Lower lobe of right lung (tissue), 2 donors: Measurements from ENCODE around the gene TAAR5. TPM values are rescaled to one million over a fixed set of nuclear protein-coding genes. Genes with fewer than 3 reads are reported as not detected.
"Not testable (repeated sequence)": the region's sequence is repeated elsewhere in the genome, so short reads cannot be mapped to it uniquely, and the experiment has no call there.

ENCODE experiments used
- ATAC-seq, 2 donors: fragments of 200-7000 bp; cut with Tn5 transposase; one replicate each; pipeline ENCODE4 v1.9.1; 2020 to 2022; ENCODE audit warnings: mild to moderate bottlenecking in 2 of 2, moderate library complexity in 2 of 2
- DNase-seq: peaks from one replicate; pipeline ENCODE4 v3.0.0-alpha.2; 2020
- H3K27ac ChIP-seq: fragments of 200-600 bp; one replicate; pipeline ENCODE4 v1.8.0; 2022
- H3K27me3 ChIP-seq: fragments of 200-600 bp; one replicate; pipeline ENCODE4 v1.8.0; 2022; ENCODE audit warnings: low read depth
- H3K36me3 ChIP-seq: fragments of 200-600 bp; one replicate; pipeline ENCODE4 v1.8.0; 2022; ENCODE audit warnings: mild to moderate bottlenecking
- H3K4me1 ChIP-seq: fragments of 200-600 bp; one replicate; pipeline ENCODE4 v1.8.0; 2022
- H3K4me3 ChIP-seq: fragments of 200-600 bp; one replicate; pipeline ENCODE4 v1.8.0; 2022; ENCODE audit warnings: mild to moderate bottlenecking
- H3K9me3 ChIP-seq: fragments of 200-600 bp; one replicate; pipeline ENCODE4 v1.8.0; 2022
- intact Hi-C: fragments of 100-400 bp; cut with DNase I; formaldehyde crosslinking; loops from one replicate; pipeline ENCODE4 v1.11.0; 2022
- total RNA-seq: library from RNA; stranded (reverse); fragmentation: NEBNext Ultra II Directional; extraction: Animal tissue kit (Norgen Biotek cat#: 25700); gene quantifications from one replicate; pipeline ENCODE4 v1.2.1, GENCODE V29; 2021
- TF ChIP-seq, protein P1 (sequence below): fragments of 200-600 bp; IDR thresholded peaks from one replicate; pipeline ENCODE4 v1.8.0; 2022; ENCODE audit warnings: antibody characterized with exemption, mild to moderate bottlenecking
- donor health status: DM: no; HTN: yes; CAD: no; lungs with severe emphysema.

Gene TAAR5
- total RNA-seq, 1 donor from 2014 or later = not detected

DNA sequence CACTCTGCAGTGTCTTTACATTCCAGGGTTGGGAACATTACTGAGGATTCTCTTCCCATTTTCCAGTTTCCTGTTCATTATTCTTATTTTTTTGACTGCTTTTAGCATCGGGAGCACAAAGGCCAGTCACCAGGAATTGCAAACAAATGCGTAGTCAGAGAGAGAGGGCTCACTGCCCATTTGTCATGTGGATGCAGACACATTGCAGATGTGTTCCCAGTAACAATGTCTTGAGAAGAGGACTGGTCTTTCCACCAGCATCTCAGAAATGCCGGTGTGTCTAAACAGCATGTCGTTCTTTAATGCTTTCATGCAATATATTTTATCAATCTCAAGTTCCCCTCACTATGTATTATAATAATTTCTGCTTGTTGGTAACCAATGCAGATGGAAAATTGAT is 20.4 kb downstream of the TAAR5 start:
- no peak for ATAC-seq
- no peak overlapping the region for H3K27ac ChIP-seq
- intact Hi-C loops = no loop called here
- no peak overlapping the region for H3K4me3 ChIP-seq
- no peaks in the 10 kb centered on the region for H3K4me1 ChIP-seq
- TF ChIP-seq, protein P1, sequence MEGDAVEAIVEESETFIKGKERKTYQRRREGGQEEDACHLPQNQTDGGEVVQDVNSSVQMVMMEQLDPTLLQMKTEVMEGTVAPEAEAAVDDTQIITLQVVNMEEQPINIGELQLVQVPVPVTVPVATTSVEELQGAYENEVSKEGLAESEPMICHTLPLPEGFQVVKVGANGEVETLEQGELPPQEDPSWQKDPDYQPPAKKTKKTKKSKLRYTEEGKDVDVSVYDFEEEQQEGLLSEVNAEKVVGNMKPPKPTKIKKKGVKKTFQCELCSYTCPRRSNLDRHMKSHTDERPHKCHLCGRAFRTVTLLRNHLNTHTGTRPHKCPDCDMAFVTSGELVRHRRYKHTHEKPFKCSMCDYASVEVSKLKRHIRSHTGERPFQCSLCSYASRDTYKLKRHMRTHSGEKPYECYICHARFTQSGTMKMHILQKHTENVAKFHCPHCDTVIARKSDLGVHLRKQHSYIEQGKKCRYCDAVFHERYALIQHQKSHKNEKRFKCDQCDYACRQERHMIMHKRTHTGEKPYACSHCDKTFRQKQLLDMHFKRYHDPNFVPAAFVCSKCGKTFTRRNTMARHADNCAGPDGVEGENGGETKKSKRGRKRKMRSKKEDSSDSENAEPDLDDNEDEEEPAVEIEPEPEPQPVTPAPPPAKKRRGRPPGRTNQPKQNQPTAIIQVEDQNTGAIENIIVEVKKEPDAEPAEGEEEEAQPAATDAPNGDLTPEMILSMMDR = no peak
- peaks cover 6% of the 10 kb centered on the region for H3K27me3 ChIP-seq
- H3K9me3 ChIP-seq = no peaks in the 10 kb centered on the region
- no peak for DNase-seq
- H3K36me3 ChIP-seq = no peaks in the 10 kb centered on the region

DNA sequence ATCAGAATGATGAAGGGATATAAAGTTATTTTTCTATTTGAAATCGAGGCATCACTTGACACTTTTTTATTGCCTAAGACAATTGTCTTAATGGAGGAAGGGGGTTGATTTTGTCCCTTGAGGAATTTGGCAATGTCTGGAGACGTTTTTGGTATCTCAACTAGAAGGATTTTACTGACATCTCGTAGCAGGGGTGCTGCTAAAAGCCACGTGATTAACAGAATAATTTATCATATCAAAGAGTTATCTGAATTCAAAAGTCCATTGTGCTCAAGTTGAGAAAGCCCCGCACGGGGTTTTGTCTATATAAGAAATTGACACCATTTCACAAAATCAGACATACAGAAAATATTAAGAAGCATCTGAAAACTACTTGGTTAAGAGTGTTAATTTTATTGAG is 20.9 kb downstream of the TAAR5 start:
- ATAC-seq = no peak
- Histone ChIP-seq H3K4me1 (no peaks in the 10 kb centered on the region), H3K36me3 (no peaks in the 10 kb centered on the region), H3K27ac (no peak overlapping the region), H3K27me3 (peaks cover 6% of the 10 kb centered on the region), H3K9me3 (no peaks in the 10 kb centered on the region), H3K4me3 (no peak overlapping the region)
- intact Hi-C loops = no loop called here
- no peak for DNase-seq
- TF ChIP-seq, protein P1 = no peak

DNA sequence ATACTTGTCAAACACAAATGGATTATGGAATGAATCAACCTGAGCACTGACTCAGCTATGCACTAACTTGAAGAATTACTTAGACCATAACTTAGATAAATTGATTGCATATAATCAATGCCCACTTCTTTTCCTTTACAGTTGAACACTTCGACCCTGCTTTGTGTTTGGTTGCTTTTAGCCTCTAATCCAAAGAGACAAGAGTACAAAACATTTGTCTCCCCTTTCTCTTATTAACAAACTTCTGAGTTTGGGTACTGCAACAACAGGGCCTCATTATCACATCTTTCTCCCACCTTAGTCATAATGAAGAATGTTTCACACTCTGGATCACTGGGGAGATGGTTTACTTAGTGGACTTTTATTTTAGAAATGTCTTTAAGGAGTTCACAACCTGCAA is 22.0 kb downstream of the TAAR5 start:
- intact Hi-C loops = no loop called here
- no peak overlapping the region for H3K4me3 ChIP-seq
- ATAC-seq (no peak), DNase-seq (no peak)
- H3K27ac ChIP-seq = no peak overlapping the region
- H3K27me3 ChIP-seq = peaks cover 6% of the 10 kb centered on the region
- H3K36me3 ChIP-seq = no peaks in the 10 kb centered on the region
- H3K9me3 ChIP-seq = no peaks in the 10 kb centered on the region
- TF ChIP-seq, protein P1 = no peak
- no peaks in the 10 kb centered on the region for H3K4me1 ChIP-seq

DNA sequence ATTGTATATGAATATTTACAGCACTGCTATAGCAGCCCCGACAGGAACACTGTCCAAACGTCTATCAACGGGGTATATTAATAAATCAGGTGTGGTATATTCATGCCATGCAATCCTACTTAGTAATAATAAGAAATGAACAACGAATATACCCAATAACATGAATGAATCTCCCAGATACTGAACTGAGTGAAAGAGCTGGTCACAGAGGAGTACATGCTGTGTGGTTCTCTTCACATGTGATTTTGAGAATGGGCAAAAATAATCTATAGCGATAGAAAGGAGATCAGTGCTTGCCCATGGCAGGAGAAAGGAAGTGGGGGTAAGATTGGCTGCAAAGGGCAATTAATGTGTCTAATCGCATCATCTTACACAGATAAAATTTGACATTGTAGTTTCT is 23.1 kb downstream of the TAAR5 start:
- no peak for DNase-seq
- Histone ChIP-seq H3K4me1 (no peaks in the 10 kb centered on the region), H3K4me3 (no peak overlapping the region), H3K36me3 (no peaks in the 10 kb centered on the region), H3K9me3 (no peaks in the 10 kb centered on the region), H3K27ac (no peak overlapping the region), H3K27me3 (peaks cover 6% of the 10 kb centered on the region)
- TF ChIP-seq, protein P1 = no peak
- no peak for ATAC-seq
- intact Hi-C loops = no loop called here

DNA sequence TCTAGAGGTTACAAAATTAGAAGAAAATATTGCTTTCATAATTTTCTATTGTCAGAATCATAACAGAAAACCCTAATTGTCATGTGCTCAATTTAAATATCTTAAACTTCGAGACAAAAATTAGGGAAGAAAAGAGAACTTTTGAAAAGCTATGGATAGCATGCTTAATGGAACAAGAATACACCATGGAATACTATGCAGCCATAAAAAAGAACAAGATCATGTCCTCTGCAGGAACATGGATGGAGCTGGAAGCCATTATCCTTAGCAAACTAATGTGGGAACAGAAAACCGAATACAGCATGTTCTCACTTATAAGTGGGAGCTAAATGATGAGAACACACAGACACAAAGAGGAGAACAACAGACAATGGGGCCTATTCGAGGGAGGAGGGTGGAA is 29.5 kb downstream of the TAAR5 start:
- H3K4me1 ChIP-seq = not testable (repeated sequence)

DNA sequence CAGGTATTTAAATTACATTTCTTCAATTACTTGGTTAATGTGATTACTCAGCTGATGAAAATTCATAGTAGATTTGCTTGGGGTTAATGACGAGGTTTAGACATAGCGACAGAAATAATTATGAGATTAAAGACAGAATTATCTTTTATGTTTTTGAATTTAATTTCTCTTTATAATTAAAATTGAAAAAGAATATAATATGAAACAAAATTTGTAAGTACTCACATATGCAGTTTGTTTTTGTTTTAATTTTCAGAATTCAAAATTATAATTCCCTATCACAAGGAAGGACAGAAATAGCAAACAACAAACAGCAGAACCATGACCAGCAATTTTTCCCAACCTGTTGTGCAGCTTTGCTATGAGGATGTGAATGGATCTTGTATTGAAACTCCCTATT is 37.2 kb downstream of the TAAR5 start, which contains the start of gene TAAR8:
Gene TAAR8, plus strand, starts transcription at position 301 of the 400 bp plus-strand sequence. Its CDS starts 21 bp downstream, at position 322.
- TF ChIP-seq, protein P1 = no peak
- intact Hi-C loops = no loop called here
- Histone ChIP-seq H3K27ac (no peak within 1 kb of the TSS), H3K36me3 (no peaks in the 10 kb centered on the region), H3K4me1 (no peaks in the 10 kb centered on the region), H3K4me3 (no peak within 1 kb of the TSS), H3K27me3 (no peaks in the 10 kb centered on the region), H3K9me3 (no peaks in the 10 kb centered on the region)
- DNase-seq = no peak
- ATAC-seq = no peak

More for the DNA sequence above, 29.5 kb downstream of the TAAR5 start:
- DNase-seq, intact Hi-C loops, H3K27ac ChIP-seq, ATAC-seq, H3K4me3 ChIP-seq, H3K9me3 ChIP-seq, H3K27me3 ChIP-seq, H3K36me3 ChIP-seq: not testable (repeated sequence)
